NCI-H1105 treated with DMSO at 0.1 percent for 48 hours (cell line): ENCODE measurements around the gene MITF.

Experiments used
- DNase-seq: peaks from one replicate; lab custom pipeline; 2025; lab: John Stamatoyannopoulos, UW

MITF gene, protein sequence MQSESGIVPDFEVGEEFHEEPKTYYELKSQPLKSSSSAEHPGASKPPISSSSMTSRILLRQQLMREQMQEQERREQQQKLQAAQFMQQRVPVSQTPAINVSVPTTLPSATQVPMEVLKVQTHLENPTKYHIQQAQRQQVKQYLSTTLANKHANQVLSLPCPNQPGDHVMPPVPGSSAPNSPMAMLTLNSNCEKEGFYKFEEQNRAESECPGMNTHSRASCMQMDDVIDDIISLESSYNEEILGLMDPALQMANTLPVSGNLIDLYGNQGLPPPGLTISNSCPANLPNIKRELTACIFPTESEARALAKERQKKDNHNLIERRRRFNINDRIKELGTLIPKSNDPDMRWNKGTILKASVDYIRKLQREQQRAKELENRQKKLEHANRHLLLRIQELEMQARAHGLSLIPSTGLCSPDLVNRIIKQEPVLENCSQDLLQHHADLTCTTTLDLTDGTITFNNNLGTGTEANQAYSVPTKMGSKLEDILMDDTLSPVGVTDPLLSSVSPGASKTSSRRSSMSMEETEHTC

DNA sequence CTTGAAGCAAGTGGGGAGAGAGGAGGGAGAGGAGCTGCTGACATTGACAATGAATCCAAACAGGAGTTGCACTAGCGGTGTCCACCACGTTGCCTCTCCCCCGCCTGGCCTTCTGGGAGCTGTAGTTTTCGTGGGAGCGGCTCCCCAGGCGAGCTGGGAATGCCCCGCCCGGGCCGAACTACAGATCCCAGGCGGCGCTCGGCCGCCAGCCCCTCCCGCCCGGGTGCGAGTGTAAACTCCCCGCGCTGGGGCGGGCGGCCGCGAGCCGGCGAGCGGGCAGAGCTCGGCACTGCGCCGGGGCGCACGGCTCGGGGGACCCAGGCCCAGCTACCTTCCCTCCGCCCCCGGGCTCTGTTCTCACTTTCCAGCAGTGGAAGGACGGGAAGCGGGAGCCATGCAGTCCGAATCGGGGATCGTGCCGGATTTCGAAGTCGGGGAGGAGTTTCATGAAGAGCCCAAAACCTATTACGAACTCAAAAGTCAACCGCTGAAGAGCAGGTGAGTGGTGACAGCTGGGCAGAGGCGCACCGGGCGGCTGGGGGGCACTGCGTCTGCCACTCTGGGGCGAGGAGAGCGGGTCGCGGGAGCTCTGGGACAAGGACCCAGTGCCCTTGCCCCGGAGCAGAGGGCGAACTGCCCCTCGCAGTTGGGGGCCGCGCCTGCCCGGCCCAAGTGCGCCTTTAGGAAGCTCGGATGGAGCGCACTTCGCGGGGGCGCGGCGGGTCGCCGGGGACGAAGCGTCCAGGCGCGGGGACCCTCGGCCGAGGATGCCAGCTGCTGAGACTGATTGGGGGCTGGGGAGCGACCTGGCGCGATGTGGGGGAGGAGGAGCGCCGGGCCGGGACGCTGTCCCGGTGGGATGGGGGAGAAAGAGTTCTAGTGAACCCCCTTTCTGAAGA, at the start of gene MITF:
Gene MITF (plus strand): TSS at position 261 of the 899 bp plus-strand sequence. CDS start 134 bp downstream, at position 395.
- peak; percentile 85 for DNase-seq

DNA sequence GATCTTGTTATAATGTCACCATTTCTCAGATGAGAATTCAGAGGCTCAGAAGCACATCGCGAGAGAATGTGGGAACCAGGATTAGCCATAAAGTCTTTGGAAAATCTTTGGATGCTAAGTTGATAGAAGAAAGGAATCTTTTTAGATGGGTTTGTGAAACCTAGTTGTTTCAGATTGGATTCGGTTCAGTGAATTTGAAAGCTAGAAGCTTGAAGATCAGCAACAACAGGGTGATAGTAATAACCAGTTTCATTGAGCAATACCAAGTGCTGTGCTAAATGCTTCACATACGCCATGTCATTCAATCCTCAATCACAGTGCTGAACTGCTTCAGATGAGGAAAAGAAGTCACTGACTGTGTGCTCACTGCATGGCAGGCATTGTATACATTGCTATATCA, 47.4 kb upstream of the MITF start:
- no peak for DNase-seq

DNA sequence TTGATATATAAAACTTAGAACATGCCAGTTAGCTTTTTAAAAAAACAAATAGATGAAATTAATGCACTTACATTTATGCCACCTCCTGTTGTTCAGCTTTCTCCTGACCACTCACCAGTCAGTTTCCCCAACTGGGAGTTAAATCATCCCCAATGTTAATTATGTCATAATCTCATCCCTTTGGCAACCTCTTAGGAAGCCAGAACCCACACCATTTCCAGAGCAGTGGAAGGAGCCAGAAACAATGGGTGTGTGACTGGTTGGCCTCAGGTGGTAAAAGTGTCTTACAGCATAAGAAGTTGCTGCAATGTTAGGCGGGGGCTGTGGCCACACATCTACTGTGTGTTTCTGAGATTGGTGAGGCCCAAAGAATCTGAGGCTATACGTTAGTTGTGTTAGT, 46.5 kb upstream of the MITF start:
- DNase-seq: no peak

DNA sequence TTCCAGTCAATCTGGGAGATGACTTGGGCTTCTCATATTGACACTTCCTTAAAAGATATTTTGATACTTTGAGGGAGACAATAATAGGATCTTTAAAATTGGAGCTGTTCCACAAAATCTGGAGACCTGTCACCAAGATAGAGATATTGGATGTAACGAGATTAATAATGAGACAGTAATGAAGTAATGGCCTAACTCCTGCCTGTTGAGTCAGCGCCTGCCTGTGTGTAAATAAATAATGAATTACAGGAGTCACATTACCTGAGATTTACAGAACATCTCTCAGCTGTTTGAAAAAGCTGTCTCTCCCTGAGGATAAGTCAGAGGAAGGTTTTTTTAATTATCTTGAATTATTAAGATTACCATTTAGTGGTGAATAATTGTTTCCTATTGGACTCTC, 43.8 kb upstream of the MITF start:
- peak; percentile 20 for DNase-seq

DNA sequence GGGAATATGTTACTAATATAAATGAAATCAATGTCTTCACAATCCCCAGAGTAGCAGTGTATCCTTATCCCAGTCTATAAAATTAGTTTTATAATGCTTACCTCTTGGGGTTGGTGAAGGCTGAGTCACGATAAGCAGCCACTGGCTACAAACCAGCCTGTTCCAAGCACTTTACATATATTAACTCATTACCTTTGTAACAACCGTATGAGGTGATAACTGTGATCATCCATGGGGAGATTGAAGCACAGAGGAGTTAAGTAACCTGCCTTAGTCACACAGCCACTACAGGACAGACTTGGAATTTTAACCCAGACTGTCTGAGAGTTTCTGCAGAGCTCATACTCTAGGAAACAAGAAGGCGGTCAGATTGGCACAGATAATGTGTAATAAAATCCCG, 43.3 kb upstream of the MITF start:
- no peak for DNase-seq

DNA sequence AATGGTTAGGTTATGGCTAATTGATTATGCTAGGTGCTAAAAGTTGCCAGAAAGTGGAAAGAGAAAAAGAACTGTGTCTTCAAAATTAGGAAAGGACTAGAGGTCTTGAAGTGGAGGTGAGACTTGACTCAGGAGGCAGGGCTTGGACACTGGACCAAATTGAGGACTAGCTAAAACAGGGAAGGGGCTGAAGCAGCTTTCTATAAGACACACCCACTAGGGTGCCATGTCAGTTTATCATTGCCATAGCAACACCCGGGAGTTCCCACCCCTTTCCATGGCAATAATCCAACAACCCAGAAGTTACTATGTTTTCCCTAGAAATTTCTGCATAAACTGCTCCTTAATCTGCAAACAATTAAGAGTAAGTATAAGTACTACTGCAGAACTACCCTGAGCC, 42.9 kb upstream of the MITF start:
- no peak for DNase-seq

DNA sequence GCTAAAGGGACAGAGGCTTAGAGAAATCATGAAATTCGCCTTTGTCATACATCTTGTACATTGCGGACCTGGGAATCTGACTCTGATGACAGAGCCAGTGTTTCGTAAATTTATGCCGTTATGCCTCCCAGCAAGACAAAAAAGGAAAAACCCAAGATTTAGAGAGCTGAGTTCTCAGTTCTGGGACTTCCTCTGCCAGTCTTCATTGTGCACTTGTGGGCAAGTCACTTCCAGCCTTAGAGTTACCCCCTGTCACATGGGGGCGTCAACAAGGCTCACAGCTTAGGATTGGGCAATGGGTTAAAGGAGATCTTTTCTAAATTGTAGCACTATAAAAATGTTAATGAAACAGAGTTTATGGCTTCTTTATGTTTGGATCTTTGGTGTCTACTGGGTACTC, 41.9 kb upstream of the MITF start:
- DNase-seq: no peak

DNA sequence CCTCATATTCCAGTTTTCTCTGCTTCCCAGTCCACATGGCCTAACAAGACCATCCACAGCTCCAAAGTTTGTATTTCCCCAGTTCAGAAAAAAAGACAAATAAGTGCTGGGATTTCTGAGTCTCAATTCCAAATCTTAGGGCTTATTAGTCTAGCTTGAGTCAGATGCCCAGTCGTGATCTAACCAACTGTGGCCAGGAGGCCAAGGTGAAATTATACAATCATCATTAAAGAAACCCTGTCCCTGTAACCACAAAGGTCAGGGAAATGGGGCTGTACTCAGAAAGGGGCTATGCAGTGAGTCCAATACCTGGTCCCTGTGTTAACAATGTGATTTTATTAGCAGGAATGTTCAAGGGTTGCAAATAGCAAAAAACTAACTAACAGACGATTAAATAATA, 40.5 kb upstream of the MITF start:
- DNase-seq: no peak

DNA sequence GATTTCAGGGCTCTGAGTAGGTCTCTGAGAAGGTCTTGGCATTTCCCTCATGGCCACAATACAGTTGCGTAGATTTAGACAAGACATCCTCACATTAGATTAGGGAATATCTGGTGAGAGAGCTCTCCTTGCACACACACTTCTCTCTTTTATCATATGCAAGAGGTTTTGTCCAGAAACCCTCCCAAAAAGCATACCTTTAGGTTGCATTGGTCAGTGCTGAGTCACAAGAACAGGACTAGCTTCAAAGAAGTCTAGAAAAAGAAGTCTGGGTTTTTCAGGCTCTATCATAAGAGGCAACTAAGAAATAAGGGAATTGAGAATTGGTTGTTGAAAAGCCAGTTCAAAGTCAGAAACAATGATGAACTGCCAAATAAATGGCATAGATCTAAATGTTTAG, 40.1 kb upstream of the MITF start:
- DNase-seq: no peak

DNA sequence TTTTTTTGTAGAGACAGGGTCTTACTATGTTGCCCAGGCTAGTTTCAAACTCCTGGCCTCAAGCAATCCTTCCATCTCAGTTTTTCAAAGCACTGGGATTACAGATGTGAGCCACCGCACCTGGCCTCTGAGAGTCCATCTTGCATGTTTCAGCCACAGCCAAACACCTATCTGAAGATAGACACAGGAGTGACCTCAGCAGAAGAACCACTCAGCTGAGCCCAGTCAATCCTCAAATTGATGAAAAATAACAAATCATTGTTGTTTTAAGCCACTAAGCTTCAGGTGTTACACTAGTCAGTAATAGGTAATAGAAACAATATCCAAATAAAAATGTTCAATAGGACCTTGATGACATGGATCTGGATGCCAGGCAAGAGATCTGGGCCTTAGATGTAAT, 38.3 kb upstream of the MITF start:
- DNase-seq: no peak

DNA sequence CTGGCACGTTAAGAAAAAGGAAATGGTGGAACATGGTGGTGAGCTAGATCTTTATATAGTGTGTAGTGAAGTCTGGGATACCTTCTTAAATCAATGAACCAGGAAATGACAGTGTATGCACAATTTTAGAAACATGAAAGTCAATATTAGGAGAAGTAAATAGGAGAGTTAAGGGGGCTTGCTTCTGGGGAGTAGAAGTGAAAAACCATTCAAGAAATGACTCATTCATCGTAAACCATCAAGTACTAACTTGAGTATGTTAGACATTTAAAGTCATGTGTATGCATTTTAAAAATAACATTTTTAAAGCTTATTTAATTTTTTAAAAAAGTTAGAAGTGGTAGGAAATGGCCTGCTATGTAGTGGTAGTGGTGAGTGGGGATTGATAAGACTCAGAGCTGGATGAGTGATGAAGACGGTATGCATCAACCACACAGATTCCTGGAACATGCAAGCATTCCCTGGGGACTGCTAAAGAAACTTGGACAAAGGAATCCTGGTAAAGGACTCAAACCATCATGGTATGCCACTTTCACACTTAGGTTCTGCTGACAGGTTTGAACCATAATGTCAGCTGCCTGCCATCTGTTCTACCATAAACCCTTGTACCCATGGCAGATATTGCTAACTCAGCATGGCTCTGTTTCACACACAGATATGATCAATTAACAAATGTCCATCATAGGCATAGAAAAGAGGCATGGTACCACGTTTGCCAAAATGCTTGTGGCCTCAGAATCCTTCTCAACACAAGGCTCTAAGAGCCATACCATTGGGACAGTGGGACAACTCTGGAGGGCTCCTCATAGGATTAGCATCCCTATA, 28.9 kb upstream of the MITF start:
- no peak for DNase-seq

DNA sequence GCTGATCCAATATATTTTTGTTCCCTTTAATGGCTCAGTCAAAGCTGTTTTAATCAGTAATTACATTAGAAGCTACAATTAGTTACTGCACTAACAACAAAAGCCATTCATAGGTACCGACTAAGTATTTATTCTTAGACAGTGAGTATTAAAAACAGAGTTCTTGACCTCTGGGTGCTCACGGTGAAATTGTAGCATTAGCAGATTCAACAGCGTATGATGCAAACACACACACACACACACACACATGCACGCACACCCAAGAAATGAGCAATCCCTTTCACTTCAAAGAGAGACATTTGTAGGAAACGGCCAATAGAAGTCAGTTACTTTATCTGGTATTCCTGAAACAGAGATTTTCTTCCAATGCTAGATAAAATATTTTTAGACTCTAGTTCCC, 27.0 kb upstream of the MITF start:
- no peak for DNase-seq

DNA sequence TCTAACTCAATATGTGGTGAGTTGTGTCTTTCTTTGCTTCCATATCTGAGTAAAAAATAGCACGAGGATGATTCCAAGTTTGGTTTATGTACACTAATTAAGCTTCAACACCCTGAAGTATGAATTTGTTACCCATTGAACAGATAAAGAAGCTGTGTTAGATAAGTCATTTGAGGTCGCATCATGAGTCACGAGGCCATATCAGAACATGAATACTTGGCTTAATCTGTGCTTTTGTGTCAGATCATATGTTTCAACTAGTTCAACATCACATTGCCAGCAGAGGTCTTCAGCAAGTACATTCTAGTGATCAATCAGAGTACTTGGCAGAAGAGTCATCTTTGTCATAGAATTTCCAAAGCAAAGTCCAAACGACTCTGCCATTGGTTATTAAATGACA, 26.3 kb upstream of the MITF start:
- DNase-seq: no peak

DNA sequence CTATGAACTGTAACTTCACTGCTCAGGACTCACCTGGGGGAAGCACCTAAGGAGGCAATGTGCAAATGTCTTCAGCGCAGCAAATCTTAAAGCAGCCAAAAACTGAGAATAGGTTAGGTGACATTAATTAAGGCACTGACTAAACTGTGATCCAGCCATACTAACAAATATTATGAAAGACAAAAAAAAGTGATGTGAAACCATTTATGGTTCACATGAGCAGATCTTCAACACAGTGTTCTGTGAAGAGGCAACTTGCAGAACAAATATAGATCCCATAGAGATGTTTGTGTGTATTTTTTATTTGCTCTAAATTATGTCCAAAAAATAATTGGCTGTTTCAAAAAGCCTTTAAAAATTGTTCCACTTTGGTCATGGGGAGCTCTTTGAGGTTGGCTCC, 24.1 kb upstream of the MITF start:
- DNase-seq: no peak

DNA sequence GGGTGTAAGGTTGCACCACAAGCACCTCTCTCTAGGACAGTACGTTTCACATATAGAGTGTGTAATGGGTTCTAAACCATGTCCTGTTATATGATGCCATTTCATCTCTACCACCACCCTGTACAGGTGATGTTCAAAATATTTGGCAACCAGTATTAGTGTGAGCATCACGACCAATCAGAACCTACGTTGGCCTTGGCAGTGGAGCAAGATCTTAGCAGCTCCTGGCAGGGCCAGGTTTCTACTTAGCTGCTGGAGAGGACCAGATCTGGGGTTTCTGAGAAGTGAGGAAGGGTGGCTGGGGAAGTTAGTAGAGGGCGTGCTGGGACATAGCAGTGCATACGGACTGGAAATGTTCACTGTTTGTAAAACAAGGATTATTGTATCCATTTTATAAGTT, 23.1 kb upstream of the MITF start:
- no peak for DNase-seq

DNA sequence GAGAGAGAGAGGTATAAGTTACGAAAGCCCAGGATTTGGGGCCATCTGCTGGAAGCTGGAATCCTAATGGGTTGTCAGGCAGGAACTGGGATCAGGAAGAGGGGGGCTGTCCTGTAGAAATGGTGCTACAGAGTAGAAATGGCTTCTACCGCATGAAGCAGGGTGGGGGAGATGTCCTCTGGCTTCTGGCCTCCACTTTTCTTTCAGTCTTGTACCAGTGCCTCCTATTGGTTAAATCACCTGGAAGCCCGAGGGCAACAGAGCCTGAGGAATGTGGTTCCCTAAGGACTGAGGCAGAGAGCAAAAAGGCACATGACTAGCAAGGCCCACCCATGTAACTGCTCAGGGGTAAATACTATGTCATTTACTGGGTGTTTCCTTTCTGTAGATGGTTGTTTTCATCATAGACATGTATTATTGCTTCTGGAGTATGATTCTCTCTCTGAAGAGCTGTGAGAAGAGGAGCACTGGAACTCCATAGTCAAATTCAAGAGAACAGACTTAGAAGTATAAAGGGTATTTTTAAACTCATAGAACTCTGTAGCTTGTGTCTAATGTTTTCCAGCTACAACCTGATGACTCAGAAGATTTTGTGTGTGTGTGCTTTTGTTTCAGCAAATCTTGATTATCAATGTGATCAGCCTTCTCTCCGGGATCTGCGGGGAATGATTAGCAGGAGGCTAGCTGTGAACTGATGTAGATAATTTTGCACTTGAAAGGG, 20.2 kb upstream of the MITF start:
- no peak for DNase-seq

DNA sequence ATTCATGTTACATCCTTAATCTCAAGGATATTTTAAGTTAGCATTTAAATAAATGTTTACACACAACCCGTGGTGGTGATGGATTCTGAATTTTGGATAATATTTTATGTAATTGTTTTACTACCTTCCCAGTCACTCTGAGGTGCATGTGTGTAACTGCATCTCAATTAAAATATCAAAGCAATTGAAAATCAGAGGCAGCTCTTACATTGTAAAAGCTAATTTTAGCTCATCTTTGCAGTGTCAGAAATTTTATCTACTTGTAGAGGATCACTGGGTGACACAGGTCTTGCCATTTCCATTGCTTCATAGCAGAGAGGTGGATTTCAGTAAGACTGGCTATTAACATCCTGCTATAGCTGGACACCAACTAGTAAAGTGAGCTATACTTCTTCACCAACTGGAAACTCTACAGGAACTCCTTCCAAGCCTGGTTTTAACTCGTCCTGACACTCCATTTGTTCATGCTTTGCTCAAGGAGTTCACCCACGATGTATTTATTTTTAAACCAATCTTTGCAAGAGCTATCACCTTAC, 19.6 kb upstream of the MITF start:
- no peak for DNase-seq

DNA sequence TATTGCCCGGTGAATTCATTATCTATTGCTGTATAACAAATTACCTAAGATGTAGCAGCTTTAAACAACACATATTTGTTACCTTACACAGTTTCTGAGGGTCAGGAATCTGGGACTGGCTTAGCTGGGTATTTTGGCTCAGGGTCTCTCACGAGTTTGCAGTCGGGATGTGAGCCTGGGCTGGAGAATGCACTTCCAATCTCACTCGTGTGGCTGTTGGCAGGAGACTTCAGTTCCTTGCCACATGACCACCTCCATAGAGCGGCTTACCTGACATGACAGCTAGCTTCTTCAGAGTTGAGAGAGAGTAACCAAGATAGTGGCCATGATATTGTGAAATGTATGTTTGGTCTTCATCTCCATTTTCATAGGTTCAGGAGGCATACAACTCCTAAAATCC, 18.4 kb upstream of the MITF start:
- no peak for DNase-seq

DNA sequence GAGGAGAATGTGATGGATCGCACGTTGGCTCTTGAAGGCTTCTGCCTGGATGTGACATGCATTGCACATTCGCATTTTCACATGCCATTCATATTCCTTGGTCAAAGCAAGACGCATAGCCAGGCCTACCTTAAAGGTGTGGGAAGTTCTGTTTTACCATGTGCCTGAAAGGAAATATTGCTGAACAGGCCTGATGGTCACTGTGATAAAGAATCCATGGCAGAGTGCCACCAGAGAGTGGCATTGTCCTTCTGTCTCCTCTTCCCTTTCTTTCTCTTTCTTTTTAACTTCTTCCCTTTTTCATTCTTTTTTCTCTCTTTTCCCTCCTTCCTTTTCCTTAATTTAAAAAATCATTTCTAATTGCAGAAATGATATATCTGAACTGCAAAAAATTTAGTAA, 15.9 kb upstream of the MITF start:
- DNase-seq: no peak

DNA sequence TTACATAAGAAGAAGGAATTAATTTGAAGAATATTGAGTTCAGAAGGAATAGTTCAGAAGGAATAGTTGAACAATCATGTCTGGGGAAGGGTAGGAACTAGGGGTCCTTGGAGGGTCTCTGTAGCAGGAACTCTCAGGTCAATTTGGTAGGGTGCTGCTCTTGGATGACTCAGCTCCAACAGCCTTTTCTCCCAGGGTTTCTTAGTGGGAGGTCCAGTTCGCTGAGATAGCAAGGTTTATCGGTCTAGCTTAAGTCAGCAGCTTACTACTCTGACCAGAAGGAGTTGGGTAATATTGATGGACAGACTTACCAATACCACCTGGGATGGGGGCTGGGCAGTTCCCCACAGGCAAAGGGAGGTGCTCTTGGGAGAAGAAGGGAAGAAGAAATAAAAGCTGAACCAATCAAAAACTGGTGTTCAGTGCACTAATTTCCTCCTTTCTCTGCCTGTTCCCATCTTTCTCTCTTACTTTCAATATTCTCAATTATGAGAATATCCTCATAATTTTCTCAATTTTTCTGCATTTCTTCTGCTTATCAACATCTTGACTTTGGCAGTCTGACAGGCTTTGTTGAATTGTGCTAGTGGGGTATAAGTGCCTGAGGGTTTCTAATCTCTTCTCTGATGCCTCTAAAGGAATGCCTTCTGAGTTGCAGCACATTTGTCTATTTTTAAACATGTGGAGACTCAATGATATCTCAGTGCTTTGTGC, 14.4 kb upstream of the MITF start:
- DNase-seq: no peak
